GM12878 (cell line): ENCODE results near the gene CYP4A22. TPM values are rescaled to one million over a fixed set of nuclear protein-coding genes. Genes with fewer than 3 reads are reported as not detected.

ENCODE experiments used
- ATAC-seq: fragments of 200-7000 bp; cut with Tn5 transposase; 3 replicates; pipeline ENCODE4 v1.9.1; 2020; ENCODE audit warnings: mild to moderate bottlenecking, moderate library complexity
- BruUV-seq: library from RNA; stranded (reverse); fragments of 400-500 nt; replicated peaks from 2 replicates; lab custom pipeline; 2021; lab: Mats Ljungman, UMichigan
- CTCF ChIA-PET: fragments of 300-600 bp; sonication (Branson Sonifier 250); formaldehyde crosslinking; extraction: SDS; loops from one replicate; lab custom pipeline; 2021; ENCODE audit warnings: inconsistent platforms; lab: Yijun Ruan, JAX
- POLR2A ChIA-PET: fragments of 350-600 bp; formaldehyde crosslinking; extraction: SDS; loops from one replicate; lab custom pipeline; 2021; ENCODE audit warnings: inconsistent platforms; lab: Charles Lee
- RAD21 ChIA-PET: fragments of 300-600 bp; sonication (Branson Sonifier 250); formaldehyde crosslinking; loops from one replicate; lab custom pipeline; 2023; ENCODE audit warnings: antibody characterized with exemption; ENCODE audit not compliant: unreplicated experiment; lab: Charles Lee
- SMC1A ChIA-PET: fragments of 300-600 bp; sonication (Branson Sonifier 250); formaldehyde crosslinking; loops from one replicate; lab custom pipeline; 2023; ENCODE audit not compliant: unreplicated experiment, uncharacterized antibody; lab: Charles Lee
- DNase-seq: peaks from one replicate; pipeline ENCODE4 v3.0.0-alpha.2; 2011; ENCODE audit warnings: low read depth, low spot score
- FAIRE-seq: peaks from 3 replicates; lab custom pipeline; 2011; peaks lifted over from hg19 to GRCh38; lab: Jason Lieb, UNC
- H2AFZ ChIP-seq: 2 replicates; pipeline ENCODE4 v1.6.0; 2011; ENCODE audit warnings: low read depth, low read length, control low read depth; ENCODE audit not compliant: control insufficient read depth
- H3K27ac ChIP-seq: 2 replicates; pipeline ENCODE4 v1.5.1; 2011; ENCODE audit warnings: control low read depth; ENCODE audit not compliant: control insufficient read depth, insufficient read depth
- H3K27me3 ChIP-seq, 2 experiments: replicated peaks in 1 of 2; 2 replicates each; pipeline versions ENCODE4 v1.6.0 to v1.6.1; 2011; ENCODE audit warnings: low read length in 1 of 2; ENCODE audit not compliant: control insufficient read depth in 2 of 2, insufficient read depth in 2 of 2
- H3K36me3 ChIP-seq, 2 experiments: 2 replicates each; pipeline ENCODE4 v1.5.1; 2011; ENCODE audit warnings: low read length in 1 of 2; ENCODE audit not compliant: control insufficient read depth in 2 of 2, insufficient read depth in 2 of 2
- H3K4me1 ChIP-seq: 2 replicates; pipeline ENCODE4 v1.6.1; 2011; ENCODE audit warnings: mild to moderate bottlenecking, low read length, moderate library complexity, mixed read lengths; ENCODE audit not compliant: control insufficient read depth, insufficient read depth
- H3K4me2 ChIP-seq: 2 replicates; pipeline ENCODE4 v1.6.0; 2011; ENCODE audit warnings: control low read depth; ENCODE audit not compliant: control insufficient read depth, insufficient read depth
- H3K4me3 ChIP-seq: fragments of 200-600 bp; sonication (generic); 2 replicates; pipeline ENCODE4 v1.5.1; 2016
- H3K79me2 ChIP-seq: 2 replicates; pipeline ENCODE4 v1.6.0; 2011; ENCODE audit warnings: low read length; ENCODE audit not compliant: control insufficient read depth, insufficient read depth
- H3K9ac ChIP-seq: 2 replicates; pipeline ENCODE4 v1.8.0; 2011; ENCODE audit warnings: low read length, control low read depth, mixed read lengths; ENCODE audit not compliant: control insufficient read depth, insufficient read depth
- H3K9me3 ChIP-seq: replicated peaks from 3 replicates; pipeline ENCODE4 v1.5.1; 2011; ENCODE audit warnings: mild to moderate bottlenecking, low read length; ENCODE audit not compliant: control insufficient read depth, insufficient read depth
- H4K20me1 ChIP-seq: 2 replicates; pipeline ENCODE4 v1.6.0; 2011; ENCODE audit not compliant: control insufficient read depth, insufficient read depth
- ATF3 ChIP-seq: IDR thresholded peaks from 2 replicates; pipeline ENCODE4 v1.6.1; 2011; ENCODE audit warnings: low read depth, mild to moderate bottlenecking, low read length, moderate library complexity, borderline replicate concordance; ENCODE audit errors: extremely low read depth
- BACH1 ChIP-seq: fragments of 450-650 bp; IDR thresholded peaks from 2 replicates; pipeline ENCODE4 v1.6.1; 2017; ENCODE audit warnings: mild to moderate bottlenecking, borderline replicate concordance
- CEBPB ChIP-seq, 2 experiments: fragments of 150-350 bp in 1 of 2; IDR thresholded peaks; 2 replicates each; pipeline ENCODE4 v1.6.1; 2012 to 2014; ENCODE audit warnings: low read depth in 2 of 2, low read length in 2 of 2, borderline replicate concordance in 1 of 2, inconsistent platforms in 1 of 2
- CREM ChIP-seq: IDR thresholded peaks from 2 replicates; pipeline ENCODE4 v1.6.1; 2014; ENCODE audit warnings: antibody characterized with exemption, low read depth
- E2F4 ChIP-seq: IDR thresholded peaks from 2 replicates; pipeline ENCODE4 v1.6.1; 2012; ENCODE audit warnings: low read depth, low read length, improper control_type of control experiment
- FOXM1 ChIP-seq: IDR thresholded peaks from 2 replicates; pipeline ENCODE4 v1.6.1; 2012; ENCODE audit warnings: low read depth, mild to moderate bottlenecking, inconsistent platforms, low read length, moderate library complexity
- HCFC1 ChIP-seq: fragments of 150-350 bp; IDR thresholded peaks from 2 replicates; pipeline ENCODE4 v1.6.1; 2014; ENCODE audit warnings: low read length
- MYC ChIP-seq: IDR thresholded peaks from 2 replicates; pipeline ENCODE4 v1.6.1; 2011; ENCODE audit warnings: mild to moderate bottlenecking, low read length, moderate library complexity, inconsistent platforms; ENCODE audit not compliant: insufficient read depth, insufficient replicate concordance, insufficient read length, severe bottlenecking
- PML ChIP-seq: IDR thresholded peaks from 2 replicates; pipeline ENCODE4 v1.6.1; 2012; ENCODE audit warnings: low read length, inconsistent platforms
- SPI1 ChIP-seq: IDR thresholded peaks from 2 replicates; pipeline ENCODE4 v1.6.1; 2011; ENCODE audit warnings: low read depth, mild to moderate bottlenecking, low read length, moderate library complexity, borderline replicate concordance; ENCODE audit not compliant: insufficient read depth
- ZNF622 ChIP-seq: fragments of 450-650 bp; IDR thresholded peaks from 2 replicates; pipeline ENCODE4 v1.6.1; 2017; ENCODE audit warnings: mild to moderate bottlenecking, inconsistent platforms
- in situ Hi-C: fragments of 300-500 bp; cut with MboI; formaldehyde crosslinking; loops from 9 replicates; pipeline ENCODE4 v1.14.3; 2018; ENCODE audit warnings: mixed read lengths
- intact Hi-C: fragments of 100-400 bp; cut with micrococcal nuclease; formaldehyde crosslinking; loops from one replicate; pipeline ENCODE4 v1.14.2; 2022; ENCODE audit not compliant: unreplicated experiment
- polyA plus RNA-seq, 11 experiments: library from polyadenylated mRNA; depleted of rRNA in 4 of 11; unstranded in 6 of 11; stranded (reverse) in 5 of 11; fragments of >200 nt; fragmentation: Nextera tagmentation in 4 of 11; fragmentation: Illumina TruSeq in 1 of 11; extraction: Ambion mirVana in 4 of 11; extraction: Trizol in 1 of 11; gene quantifications; 1 replicate in 1 of 11; 2 replicates in 10 of 11; pipeline versions ENCODE4 v1.2.1 to v1.2.3, GENCODE V29; 2011 to 2016; ENCODE audit warnings: inconsistent platforms in 2 of 11, missing spikeins in 2 of 11, low read depth in 1 of 11
- total RNA-seq, 4 experiments: library from RNA; depleted of rRNA in 3 of 4; stranded (reverse); fragments of >200 nt in 3 of 4; fragmentation: Illumina TruSeq in 1 of 4; extraction: Trizol in 1 of 4; gene quantifications; 2 replicates each; pipeline versions ENCODE4 v1.2.1 to v1.2.3, GENCODE V29; 2013 to 2021

Gene CYP4A22
- total and polyA plus RNA-seq, 10 of the 15 experiments (the other 5 are each of a cell fraction or from before 2014, with no cell fraction given), result not detected

DNA sequence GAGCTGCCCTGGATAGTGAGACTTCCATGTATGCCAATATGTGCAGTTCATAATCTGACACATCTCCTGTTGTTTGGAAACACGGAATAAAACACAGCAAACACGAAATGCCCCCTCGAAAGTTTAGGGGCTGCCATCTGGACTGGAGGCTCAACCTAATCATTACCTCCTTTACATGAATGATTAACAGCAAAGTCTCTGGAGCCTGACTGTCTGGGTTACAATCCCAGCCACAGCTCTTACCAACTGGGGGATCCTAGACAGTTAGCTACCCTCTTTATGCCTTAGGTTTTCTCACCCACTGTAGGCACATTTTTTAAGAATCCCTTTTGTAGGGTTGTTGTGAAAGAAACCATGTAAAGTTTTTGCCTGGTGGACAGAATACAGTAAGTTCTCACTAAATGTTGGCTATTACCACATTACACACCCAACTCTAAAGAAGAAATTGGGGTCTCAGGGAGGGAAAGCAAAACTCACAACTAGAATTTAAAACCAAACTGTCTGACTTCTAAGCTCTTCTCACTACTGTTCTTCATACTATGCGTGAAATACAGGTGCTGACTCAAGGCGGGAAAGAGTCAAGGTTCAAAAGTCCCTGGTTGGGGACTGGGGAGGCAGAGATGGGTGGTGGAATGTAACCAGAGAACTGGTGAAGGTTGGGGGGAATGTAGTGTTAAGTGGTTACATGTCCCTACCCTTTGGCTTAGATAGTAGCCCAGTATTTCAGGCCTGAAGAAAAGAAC is 24.2 kb downstream of the CYP4A22 start (continued):
- no peak for TF ChIP-seq ATF3
- TF ChIP-seq MYC, result no peak
- TF ChIP-seq FOXM1, result no peak
- no peak for TF ChIP-seq CEBPB (IDR thresholded peaks at IDR 0.05; ENCODE audit: borderline replicate concordance in 1 of 2, low read depth in 2 of 2, low read length in 2 of 2)
- TF ChIP-seq CREM, result no peak
- no peak for TF ChIP-seq SPI1

DNA sequence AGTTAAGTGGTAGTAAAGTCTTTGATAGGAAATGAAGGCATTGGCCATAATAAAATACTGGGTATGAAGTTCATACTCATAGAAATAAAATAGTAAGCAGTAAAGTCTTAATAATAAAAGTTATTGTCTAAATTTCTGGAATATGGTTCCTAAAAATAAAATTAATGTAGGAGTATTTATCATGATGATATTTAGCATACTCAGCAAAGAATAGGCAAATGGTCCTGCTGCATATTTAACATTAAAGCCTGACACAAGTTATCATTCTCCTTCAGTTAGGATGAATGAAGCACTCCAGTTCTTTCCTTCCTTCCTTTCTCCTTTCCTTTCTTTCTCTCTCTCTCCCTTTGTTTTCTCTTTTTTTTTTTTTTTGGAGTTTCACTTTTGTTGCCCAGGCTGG is 27.3 kb downstream of the CYP4A22 start:
- no peak for FAIRE-seq
- CTCF ChIA-PET, result interaction anchor here (1.7 kb wide), 1 partner anchor 14 kb away, joined by 10 read pairs; no protein-coding TSS in a partner anchor
- no TSS peak for BruUV-seq

More for the DNA sequence above, 27.3 kb downstream of the CYP4A22 start:
- SMC1A ChIA-PET, result no interaction called here
- Histone ChIP-seq H3K9ac (no peak overlapping the region), H4K20me1 (no peaks in the 10 kb centered on the region), H3K27me3 (no peaks in the 10 kb centered on the region), H3K4me2 (no peak overlapping the region), H3K4me1 (no peaks in the 10 kb centered on the region)
- intact Hi-C loops, result no loop called here
- no peak for ATAC-seq
- in situ Hi-C loops, result no loop called here
- POLR2A ChIA-PET, result no interaction called here
- TF ChIP-seq HCFC1 (no peak), BACH1 (no peak), E2F4 (no peak), PML (no peak), ZNF622 (no peak)
- TF ChIP-seq, all 136 proteins: peak for 0
- Histone ChIP-seq H3K27ac (no peak overlapping the region), H3K79me2 (no peaks in the 10 kb centered on the region), H3K9me3 (no peaks in the 10 kb centered on the region), H2AFZ (no peak overlapping the region), H3K36me3 (no peaks in the 10 kb centered on the region), H3K4me3 (no peak overlapping the region)
- no peak for DNase-seq
- RAD21 ChIA-PET, result no interaction called here
